SK-N-SH (cell line): ENCODE data around the gene ABCB1. TPM values are rescaled to one million over a fixed set of nuclear protein-coding genes. Genes with fewer than 3 reads are reported as not detected.

Source experiments
- CTCF ChIA-PET: fragments of 300-600, 350-600 bp; formaldehyde crosslinking; extraction: SDS; loops from one replicate; lab custom pipeline; 2021; lab: Yijun Ruan, JAX
- POLR2A ChIA-PET: fragments of 350-600 bp; sonication (Branson Sonifier 250); formaldehyde crosslinking; extraction: SDS; loops from one replicate; lab custom pipeline; 2020; ENCODE audit warnings: antibody characterized with exemption, inconsistent platforms; lab: Yijun Ruan, JAX
- DNase-seq: peaks from one replicate; pipeline ENCODE4 v3.0.0; 2012
- H2AFZ ChIP-seq: fragments of 200-600 bp; sonication (generic); 2 replicates; pipeline ENCODE4 v1.8.1; 2016; ENCODE audit warnings: antibody characterized with exemption, mild to moderate bottlenecking, low read depth
- H3F3A ChIP-seq: fragments of 200-600 bp; sonication (generic); replicated peaks from 2 replicates; pipeline ENCODE3; 2016; ENCODE audit warnings: antibody characterized with exemption, mild to moderate bottlenecking; ENCODE audit not compliant: insufficient read depth
- H3K27ac ChIP-seq, 2 experiments: fragments of 200-500 bp in 1 of 2; fragments of 200-600 bp in 1 of 2; sonication (Bioruptor generic) in 1 of 2; sonication (generic), shearing (Covaris generic) in 1 of 2; 2 replicates each; pipeline versions ENCODE4 v1.5.1 to v1.6.1; 2014 to 2016; ENCODE audit warnings: low read depth in 2 of 2, inconsistent platforms in 1 of 2, low read length in 1 of 2, mild to moderate bottlenecking in 1 of 2, mixed read lengths in 1 of 2
- H3K27me3 ChIP-seq: fragments of 200-600 bp; sonication (generic), shearing (Covaris generic); 2 replicates; pipeline ENCODE4 v1.6.1; 2016; ENCODE audit warnings: mixed run types; ENCODE audit not compliant: insufficient read depth
- H3K36me3 ChIP-seq, 2 experiments: fragments of 200-500 bp in 1 of 2; fragments of 200-600 bp in 1 of 2; sonication (Bioruptor generic) in 1 of 2; sonication (generic) in 1 of 2; replicated peaks in 1 of 2; 2 replicates each; pipeline versions ENCODE3 to v1.5.1; 2014 to 2016; ENCODE audit warnings: low read length in 1 of 2, mild to moderate bottlenecking in 1 of 2; ENCODE audit not compliant: insufficient read depth in 2 of 2, control insufficient read depth in 1 of 2
- H3K4me1 ChIP-seq, 2 experiments: fragments of 200-500 bp in 1 of 2; fragments of 200-600 bp in 1 of 2; sonication (Bioruptor generic) in 1 of 2; sonication (generic), shearing (Covaris generic) in 1 of 2; 2 replicates each; pipeline versions ENCODE4 v1.5.1 to v1.6.1; 2014 to 2016; ENCODE audit warnings: low read depth in 1 of 2, low read length in 1 of 2, mixed run types in 1 of 2; ENCODE audit not compliant: insufficient read depth in 2 of 2, control insufficient read depth in 1 of 2
- H3K4me2 ChIP-seq: fragments of 200-600 bp; sonication (generic), shearing (Covaris generic); 2 replicates; pipeline ENCODE4 v1.6.1; 2017; ENCODE audit warnings: mixed run types
- H3K4me3 ChIP-seq, 2 experiments: fragments of 200-500 bp in 1 of 2; fragments of 200-600 bp in 1 of 2; sonication (Bioruptor generic) in 1 of 2; sonication (generic), shearing (Covaris generic) in 1 of 2; 2 replicates each; pipeline versions ENCODE4 v1.5.1 to v1.8.1; 2014 to 2016; ENCODE audit warnings: low read depth in 2 of 2, inconsistent platforms in 1 of 2, low read length in 1 of 2, mild to moderate bottlenecking in 1 of 2, mixed read lengths in 1 of 2, moderate library complexity in 1 of 2
- H3K79me2 ChIP-seq: fragments of 200-600 bp; sonication (generic); 2 replicates; pipeline ENCODE4 v1.8.1; 2017; ENCODE audit warnings: mild to moderate bottlenecking; ENCODE audit not compliant: insufficient read depth
- H3K9ac ChIP-seq: fragments of 200-600 bp; sonication (generic); 2 replicates; pipeline ENCODE4 v1.6.1; 2017; ENCODE audit warnings: mixed run types
- H3K9me2 ChIP-seq: fragments of 200-600 bp; sonication (generic); 2 replicates; pipeline ENCODE4 v1.6.1; 2017; ENCODE audit warnings: mixed run types
- H3K9me3 ChIP-seq: fragments of 200-600 bp; sonication (generic); 2 replicates; pipeline ENCODE4 v1.6.1; 2017; ENCODE audit warnings: mixed run types, mild to moderate bottlenecking, moderate library complexity
- H4K20me1 ChIP-seq: fragments of 200-600 bp; sonication (generic); 2 replicates; pipeline ENCODE4 v1.6.1; 2017; ENCODE audit warnings: mild to moderate bottlenecking, mixed run types; ENCODE audit not compliant: insufficient read depth
- CHD2 ChIP-seq: fragments of 150-350 bp; IDR thresholded peaks from 2 replicates; pipeline ENCODE4 v1.6.1; 2018; ENCODE audit warnings: low read length; ENCODE audit not compliant: partially characterized antibody
- ELF1 ChIP-seq: IDR thresholded peaks from 2 replicates; pipeline ENCODE4 v1.4.0; 2012
- EP300 ChIP-seq, 2 experiments: IDR thresholded peaks; 2 replicates each; pipeline versions ENCODE4 v1.4.0 to v1.6.1; 2012; ENCODE audit warnings: borderline replicate concordance in 1 of 2, low read depth in 1 of 2, low read length in 1 of 2
- FOSL2 ChIP-seq: IDR thresholded peaks from 2 replicates; pipeline ENCODE4 v1.4.0; 2012; ENCODE audit warnings: low read depth, mild to moderate bottlenecking, moderate library complexity, borderline replicate concordance
- FOXJ3 ChIP-seq: sonication (generic); formaldehyde crosslinking; IDR thresholded peaks from 2 replicates; pipeline ENCODE4 v1.5.1; 2020; ENCODE audit warnings: mild to moderate bottlenecking, missing genetic modification reagents
- GATA2 ChIP-seq: sonication (generic); formaldehyde crosslinking; IDR thresholded peaks from 2 replicates; pipeline ENCODE4 v1.5.0; 2020; ENCODE audit warnings: mild to moderate bottlenecking, missing genetic modification reagents
- IRF3 ChIP-seq: fragments of 150-350 bp; IDR thresholded peaks from 2 replicates; pipeline ENCODE4 v1.6.1; 2016; ENCODE audit warnings: mild to moderate bottlenecking, low read depth, low read length
- MAX ChIP-seq: IDR thresholded peaks from 2 replicates; pipeline ENCODE4 v1.4.0; 2012; ENCODE audit warnings: low read depth
- MEF2A ChIP-seq: IDR thresholded peaks from 2 replicates; pipeline ENCODE4 v1.4.0; 2012; ENCODE audit warnings: low read depth, borderline replicate concordance
- NFIC ChIP-seq: IDR thresholded peaks from 2 replicates; pipeline ENCODE4 v1.4.0; 2012; ENCODE audit warnings: borderline replicate concordance
- POLR2AphosphoS5 ChIP-seq: IDR thresholded peaks from 2 replicates; pipeline ENCODE4 v1.6.1; 2012; ENCODE audit warnings: low read depth, low read length
- RAD21 ChIP-seq: IDR thresholded peaks from 2 replicates; pipeline ENCODE4 v1.6.1; 2012; ENCODE audit warnings: mild to moderate bottlenecking, low read length
- RXRA ChIP-seq: IDR thresholded peaks from 2 replicates; pipeline ENCODE4 v1.4.0; 2012; ENCODE audit warnings: low read depth, mild to moderate bottlenecking, borderline replicate concordance
- SIN3A ChIP-seq: IDR thresholded peaks from 2 replicates; pipeline ENCODE4 v1.6.1; 2012; ENCODE audit warnings: low read depth, mild to moderate bottlenecking, low read length, moderate library complexity, borderline replicate concordance
- SMC3 ChIP-seq: IDR thresholded peaks from 2 replicates; pipeline ENCODE4 v1.6.1; 2012; ENCODE audit warnings: low read depth, low read length, improper control_type of control experiment
- TAF1 ChIP-seq: IDR thresholded peaks from 2 replicates; pipeline ENCODE4 v1.6.1; 2012; ENCODE audit warnings: low read depth, mild to moderate bottlenecking, low read length, moderate library complexity, borderline replicate concordance
- TEAD4 ChIP-seq: IDR thresholded peaks from 2 replicates; pipeline ENCODE4 v1.4.0; 2012; ENCODE audit warnings: mild to moderate bottlenecking, borderline replicate concordance; ENCODE audit not compliant: insufficient read depth
- USF2 ChIP-seq: fragments of 150-350 bp; IDR thresholded peaks from 2 replicates; pipeline ENCODE4 v1.6.1; 2017; ENCODE audit warnings: antibody characterized with exemption, low read length, low read depth, borderline replicate concordance
- YY1 ChIP-seq: IDR thresholded peaks from 2 replicates; pipeline ENCODE4 v1.4.0; 2012; ENCODE audit warnings: low read depth, mild to moderate bottlenecking
- WGBS: methylation state at CpG from one replicate; pipeline ENCODE4 v1.1.6; 2017; ENCODE audit warnings: low lambda C conversion rate; 5-methylcytosine and 5-hydroxymethylcytosine counted together
- polyA plus RNA-seq, 3 experiments: library from polyadenylated mRNA; depleted of rRNA; stranded (reverse); fragments of >200 nt; gene quantifications; 2 replicates each; pipeline ENCODE4 v1.2.3, GENCODE V29; 2012
- TF ChIP-seq, protein P1 (sequence below): IDR thresholded peaks from 2 replicates; pipeline ENCODE4 v1.4.0; 2012; ENCODE audit warnings: low read depth, borderline replicate concordance

Gene ABCB1
- polyA plus RNA-seq, 1 of the 3 experiments (the other 2 are of a cell fraction), result 2.0 TPM

DNA sequence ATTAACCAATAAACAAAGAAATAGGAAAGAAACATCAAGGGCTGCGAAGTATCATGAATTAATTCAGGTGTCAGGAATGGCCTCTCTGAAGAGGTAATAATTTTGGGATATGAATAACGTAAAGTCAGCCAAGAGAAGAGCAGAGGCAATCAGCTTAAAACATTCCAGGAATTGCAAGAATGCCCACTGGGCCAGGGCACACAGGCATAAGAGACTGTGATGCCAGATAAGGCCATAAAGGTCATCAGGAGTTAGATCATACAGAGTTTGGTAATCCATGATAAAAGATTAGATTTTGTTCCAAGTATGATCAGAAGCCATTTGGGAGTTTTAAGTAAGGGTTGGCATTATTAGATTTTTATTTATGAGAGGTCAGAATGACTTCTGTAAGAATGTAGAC lies 72.0 kb downstream of the ABCB1 start:
- no peaks in the 10 kb centered on the region for H3K79me2 ChIP-seq
- H2AFZ ChIP-seq, result no peak overlapping the region
- WGBS, result 29% methylated on average over 2 of the region's 2 CpGs
- ChIA-PET POLR2A (no interaction called here), CTCF (interaction anchor here (0.5 to 1.3 kb wide), 3 partner anchors 10 to 95 kb away, joined by 3 read pairs; no protein-coding TSS in a partner anchor)
- TF ChIP-seq MAX (no peak), POLR2AphosphoS5 (no peak), FOSL2 (no peak), ELF1 (no peak), NFIC (no peak), TAF1 (no peak), YY1 (no peak), TEAD4 (no peak), SMC3 (no peak), GATA2 (CRISPR knock-in tag) (no peak), CHD2 (no peak), FOXJ3 (CRISPR knock-in tag) (no peak), MEF2A (no peak), IRF3 (no peak), EP300 (IDR thresholded peaks at IDR 0.05; ENCODE audit: borderline replicate concordance in 1 of 2, low read depth in 1 of 2, low read length in 1 of 2) (no peak), USF2 (no peak), RXRA (no peak), RAD21 (no peak), SIN3A (no peak)
- TF ChIP-seq, protein P1, sequence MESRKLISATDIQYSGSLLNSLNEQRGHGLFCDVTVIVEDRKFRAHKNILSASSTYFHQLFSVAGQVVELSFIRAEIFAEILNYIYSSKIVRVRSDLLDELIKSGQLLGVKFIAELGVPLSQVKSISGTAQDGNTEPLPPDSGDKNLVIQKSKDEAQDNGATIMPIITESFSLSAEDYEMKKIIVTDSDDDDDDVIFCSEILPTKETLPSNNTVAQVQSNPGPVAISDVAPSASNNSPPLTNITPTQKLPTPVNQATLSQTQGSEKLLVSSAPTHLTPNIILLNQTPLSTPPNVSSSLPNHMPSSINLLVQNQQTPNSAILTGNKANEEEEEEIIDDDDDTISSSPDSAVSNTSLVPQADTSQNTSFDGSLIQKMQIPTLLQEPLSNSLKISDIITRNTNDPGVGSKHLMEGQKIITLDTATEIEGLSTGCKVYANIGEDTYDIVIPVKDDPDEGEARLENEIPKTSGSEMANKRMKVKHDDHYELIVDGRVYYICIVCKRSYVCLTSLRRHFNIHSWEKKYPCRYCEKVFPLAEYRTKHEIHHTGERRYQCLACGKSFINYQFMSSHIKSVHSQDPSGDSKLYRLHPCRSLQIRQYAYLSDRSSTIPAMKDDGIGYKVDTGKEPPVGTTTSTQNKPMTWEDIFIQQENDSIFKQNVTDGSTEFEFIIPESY, result no peak
- no peak overlapping the region for H3K27ac ChIP-seq
- H3K4me3 ChIP-seq, result no peak overlapping the region
- H3K4me1 ChIP-seq, result no peaks in the 10 kb centered on the region
- peaks cover 0 to 7% of the 10 kb centered on the region in 2 experiments for H3K36me3 ChIP-seq
- H3K9me2 ChIP-seq, result no peaks in the 10 kb centered on the region
- H3K4me2 ChIP-seq, result no peak overlapping the region
- H3K9ac ChIP-seq, result no peak overlapping the region
- H3K27me3 ChIP-seq, result no peaks in the 10 kb centered on the region
- no peaks in the 10 kb centered on the region for H4K20me1 ChIP-seq
- no peak for DNase-seq
- no peaks in the 10 kb centered on the region for H3F3A ChIP-seq
- no peaks in the 10 kb centered on the region for H3K9me3 ChIP-seq
